ENCODE measurements around the gene TGFB1.

DNA sequence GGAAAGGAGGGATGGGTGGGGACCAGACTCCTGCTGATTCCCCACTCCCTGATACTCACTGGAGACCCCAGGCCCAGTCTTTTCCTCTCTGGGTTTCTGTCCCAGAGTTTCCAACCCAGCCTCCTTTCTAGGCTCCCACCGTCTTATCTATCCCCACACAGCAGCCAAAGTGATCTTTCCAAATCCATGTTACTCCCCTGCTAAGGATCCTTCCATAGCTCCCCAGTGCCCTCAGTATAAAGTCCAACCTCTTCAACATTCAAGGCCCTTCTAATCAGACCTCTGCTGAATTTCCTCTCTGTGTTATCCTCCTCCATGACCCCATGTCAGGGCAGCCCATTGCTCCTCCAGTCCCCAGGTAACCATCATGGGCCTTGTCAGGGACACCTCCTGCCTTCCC, 1.3 kb upstream of the TGFB1 start:
- TF ChIP-seq, protein P1, sequence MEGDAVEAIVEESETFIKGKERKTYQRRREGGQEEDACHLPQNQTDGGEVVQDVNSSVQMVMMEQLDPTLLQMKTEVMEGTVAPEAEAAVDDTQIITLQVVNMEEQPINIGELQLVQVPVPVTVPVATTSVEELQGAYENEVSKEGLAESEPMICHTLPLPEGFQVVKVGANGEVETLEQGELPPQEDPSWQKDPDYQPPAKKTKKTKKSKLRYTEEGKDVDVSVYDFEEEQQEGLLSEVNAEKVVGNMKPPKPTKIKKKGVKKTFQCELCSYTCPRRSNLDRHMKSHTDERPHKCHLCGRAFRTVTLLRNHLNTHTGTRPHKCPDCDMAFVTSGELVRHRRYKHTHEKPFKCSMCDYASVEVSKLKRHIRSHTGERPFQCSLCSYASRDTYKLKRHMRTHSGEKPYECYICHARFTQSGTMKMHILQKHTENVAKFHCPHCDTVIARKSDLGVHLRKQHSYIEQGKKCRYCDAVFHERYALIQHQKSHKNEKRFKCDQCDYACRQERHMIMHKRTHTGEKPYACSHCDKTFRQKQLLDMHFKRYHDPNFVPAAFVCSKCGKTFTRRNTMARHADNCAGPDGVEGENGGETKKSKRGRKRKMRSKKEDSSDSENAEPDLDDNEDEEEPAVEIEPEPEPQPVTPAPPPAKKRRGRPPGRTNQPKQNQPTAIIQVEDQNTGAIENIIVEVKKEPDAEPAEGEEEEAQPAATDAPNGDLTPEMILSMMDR (IDR thresholded peaks at IDR 0.05; ENCODE audit: low read depth, low read length, poor library complexity, severe bottlenecking): no peak
- no peak for TF ChIP-seq EZH2phosphoT487 (IDR thresholded peaks at IDR 0.05; ENCODE audit: borderline replicate concordance, low read length)

Measured in DOHH2 (cell line).